Colonic mucosa (tissue), 4 donors: Measurements from ENCODE around the gene TSC22D1. TPM values are rescaled to one million over a fixed set of nuclear protein-coding genes. Genes with fewer than 3 reads are reported as not detected.

Source experiments
- DNase-seq: peaks from one replicate; pipeline ENCODE4 v3.0.0-alpha.2; 2020
- H3K27ac ChIP-seq: fragments of 200-600 bp; one replicate; pipeline ENCODE4 v1.8.0; 2021
- H3K27me3 ChIP-seq: fragments of 200-600 bp; one replicate; pipeline ENCODE4 v1.8.0; 2021
- H3K36me3 ChIP-seq: fragments of 200-600 bp; one replicate; pipeline ENCODE4 v1.8.0; 2021
- H3K4me1 ChIP-seq: fragments of 200-600 bp; one replicate; pipeline ENCODE4 v1.8.0; 2021; ENCODE audit warnings: mild to moderate bottlenecking
- H3K4me3 ChIP-seq: fragments of 200-600 bp; one replicate; pipeline ENCODE4 v1.8.0; 2021
- H3K9ac ChIP-seq, 2 donors: one replicate each; pipeline ENCODE4 v1.7.0; 2013; ENCODE audit warnings: control low read depth in 2 of 2, low read depth in 2 of 2, low read length in 2 of 2
- H3K9me3 ChIP-seq: fragments of 200-600 bp; one replicate; pipeline ENCODE4 v1.8.0; 2021
- CTCF ChIP-seq: fragments of 200-600 bp; IDR thresholded peaks from one replicate; pipeline ENCODE4 v1.8.0; 2022; ENCODE audit warnings: antibody characterized with exemption, mild to moderate bottlenecking
- intact Hi-C: fragments of 100-400 bp; cut with DNase I; formaldehyde crosslinking; loops from one replicate; pipeline ENCODE4 v1.14.1; 2022
- total RNA-seq, 2 donors: library from RNA; stranded (reverse); fragmentation: NEBNext Ultra II Directional in 1 of 2; extraction: Animal tissue kit (Norgen Biotek cat#: 25700) in 1 of 2; gene quantifications; one replicate each; pipeline ENCODE4 v1.2.1, GENCODE V29; 2021
- donor health status: healthy.
- donor health status: DM: no; HTN: no; CAD: no.
- donor health status: DM: no; HTN: no; CAD: no.

The TSC22D1 gene
- total RNA-seq, 2 donors from 2014 or later = 137 to 231 TPM

GRCh38 chr13:44452418-44452817 is 123.7 kb downstream of the TSC22D1 start:
- H3K27me3 ChIP-seq = no peaks in the 10 kb centered on the region
- TF ChIP-seq CTCF = no peak
- DNase-seq = no peak

GRCh38 chr13:44451651-44452050 is 124.5 kb downstream of the TSC22D1 start:
- Histone ChIP-seq H3K27ac (no peak overlapping the region), H3K9me3 (no peaks in the 10 kb centered on the region), H3K4me1 (no peaks in the 10 kb centered on the region), H3K27me3 (no peaks in the 10 kb centered on the region), H3K4me3 (no peak overlapping the region), H3K36me3 (no peaks in the 10 kb centered on the region), H3K9ac (no peak overlapping the region)
- DNase-seq = no peak
- TF ChIP-seq CTCF = no peak
- intact Hi-C loops = no loop called here

More at GRCh38 chr13:44452418-44452817, 123.7 kb downstream of the TSC22D1 start:
- Histone ChIP-seq H3K27ac (no peak overlapping the region), H3K4me3 (no peak overlapping the region), H3K9me3 (no peaks in the 10 kb centered on the region), H3K9ac (no peak overlapping the region), H3K4me1 (no peaks in the 10 kb centered on the region), H3K36me3 (no peaks in the 10 kb centered on the region)
- intact Hi-C loops = no loop called here

- no peaks in the 10 kb centered on the region for H3K36me3 ChIP-seq
- H3K27me3 ChIP-seq = no peaks in the 10 kb centered on the region
- H3K4me3 ChIP-seq = no peak overlapping the region
- H3K9me3 ChIP-seq = no peaks in the 10 kb centered on the region
- DNase-seq = no peak
- H3K4me1 ChIP-seq = no peaks in the 10 kb centered on the region
- intact Hi-C loops = no loop called here
- H3K9ac ChIP-seq = no peak overlapping the region
- H3K27ac ChIP-seq = no peak overlapping the region
- TF ChIP-seq CTCF = no peak
Observed at GRCh38 chr13:44451126-44451525, 125.0 kb downstream of the TSC22D1 start.

GRCh38 chr13:44449999-44450821 is 125.9 kb downstream of the TSC22D1 start:
- Histone ChIP-seq H3K36me3 (no peaks in the 10 kb centered on the region), H3K4me1 (no peaks in the 10 kb centered on the region), H3K9me3 (no peaks in the 10 kb centered on the region), H3K4me3 (no peak overlapping the region), H3K27ac (no peak overlapping the region), H3K27me3 (no peaks in the 10 kb centered on the region), H3K9ac (no peak overlapping the region)
- intact Hi-C loops = no loop called here
- no peak for DNase-seq
- no peak for TF ChIP-seq CTCF

- intact Hi-C loops = no loop called here
- no peak for DNase-seq
- H3K9ac ChIP-seq = no peak overlapping the region
Observed at GRCh38 chr13:44448875-44449274, 127.3 kb downstream of the TSC22D1 start.

More at GRCh38 chr13:44448875-44449274, 127.3 kb downstream of the TSC22D1 start:
- no peak overlapping the region for H3K4me3 ChIP-seq
- TF ChIP-seq CTCF = no peak
- no peaks in the 10 kb centered on the region for H3K4me1 ChIP-seq
- H3K9me3 ChIP-seq = no peaks in the 10 kb centered on the region
- H3K27me3 ChIP-seq = no peaks in the 10 kb centered on the region
- no peak overlapping the region for H3K27ac ChIP-seq
- H3K36me3 ChIP-seq = no peaks in the 10 kb centered on the region
